Keratinocyte (primary cell): ENCODE data around the gene FRMD7. TPM values are rescaled to one million over a fixed set of nuclear protein-coding genes. Genes with fewer than 3 reads are reported as not detected.

ENCODE experiments used
- DNase-seq: peaks from one replicate; pipeline ENCODE4 v3.0.0-alpha.2; 2011; ENCODE audit warnings: low read depth, missing footprints, low spot score
- FAIRE-seq: peaks from 2 replicates; lab custom pipeline; 2011; peaks lifted over from hg19 to GRCh38; lab: Jason Lieb, UNC
- H2AFZ ChIP-seq: 2 replicates; pipeline ENCODE4 v1.6.0; 2012; ENCODE audit warnings: low read length, control low read depth, inconsistent platforms; ENCODE audit not compliant: control insufficient read depth
- H3K27ac ChIP-seq: 2 replicates; pipeline ENCODE4 v1.5.1; 2011; ENCODE audit warnings: low read length; ENCODE audit not compliant: control insufficient read depth, insufficient read depth
- H3K27me3 ChIP-seq: 3 replicates; pipeline ENCODE4 v1.6.0; 2011; ENCODE audit warnings: low read length; ENCODE audit not compliant: control insufficient read depth, insufficient read depth; ENCODE audit errors: extremely low read depth
- H3K36me3 ChIP-seq, 2 experiments: 2 replicates in 1 of 2; 3 replicates in 1 of 2; pipeline ENCODE4 v1.5.1; 2011; ENCODE audit warnings: low read length in 2 of 2, mild to moderate bottlenecking in 1 of 2; ENCODE audit not compliant: control insufficient read depth in 2 of 2, insufficient read depth in 2 of 2; ENCODE audit errors: extremely low read depth in 1 of 2
- H3K4me1 ChIP-seq: 3 replicates; pipeline ENCODE4 v1.5.1; 2011; ENCODE audit warnings: low read length; ENCODE audit not compliant: control insufficient read depth, insufficient read depth; ENCODE audit errors: extremely low read depth
- H3K4me2 ChIP-seq: 3 replicates; pipeline ENCODE4 v1.6.0; 2011; ENCODE audit warnings: low read depth, low read length; ENCODE audit not compliant: control insufficient read depth, insufficient read depth; ENCODE audit errors: extremely low read depth
- H3K4me3 ChIP-seq, 3 experiments: fragments of 200-600 bp in 1 of 3; sonication (generic) in 1 of 3; 2 replicates in 2 of 3; 3 replicates in 1 of 3; pipeline ENCODE4 v1.5.1; 2011 to 2016; ENCODE audit warnings: low read length in 3 of 3, mild to moderate bottlenecking in 3 of 3, control low read depth in 2 of 3, inconsistent platforms in 1 of 3, low read depth in 1 of 3, mixed read lengths in 1 of 3, mixed run types in 1 of 3, moderate library complexity in 1 of 3; ENCODE audit not compliant: control insufficient read depth in 2 of 3, insufficient read depth in 2 of 3; ENCODE audit errors: extremely low read depth in 1 of 3
- H3K79me2 ChIP-seq: 2 replicates; pipeline ENCODE4 v1.6.0; 2012; ENCODE audit warnings: low read length; ENCODE audit not compliant: control insufficient read depth, insufficient read depth
- H3K9ac ChIP-seq: 3 replicates; pipeline ENCODE4 v1.6.0; 2011; ENCODE audit warnings: low read length; ENCODE audit not compliant: control insufficient read depth, insufficient read depth; ENCODE audit errors: extremely low read depth
- H3K9me1 ChIP-seq: 3 replicates; pipeline ENCODE4 v1.6.0; 2011; ENCODE audit warnings: low read length; ENCODE audit not compliant: control insufficient read depth, insufficient read depth; ENCODE audit errors: extremely low read depth
- H3K9me3 ChIP-seq: 2 replicates; pipeline ENCODE4 v1.5.1; 2012; ENCODE audit warnings: low read depth, low read length; ENCODE audit not compliant: control insufficient read depth
- H4K20me1 ChIP-seq: 3 replicates; pipeline ENCODE4 v1.6.0; 2011; ENCODE audit warnings: low read length; ENCODE audit not compliant: control insufficient read depth, insufficient read depth; ENCODE audit errors: extremely low read depth
- CTCF ChIP-seq, 3 experiments: IDR thresholded peaks in 1 of 3; conservative IDR thresholded peaks in 1 of 3; optimal IDR thresholded peaks in 1 of 3; 2 replicates in 2 of 3; 3 replicates in 1 of 3; pipeline versions ENCODE3 to v1.5.1; 2011; ENCODE audit warnings: low read length in 3 of 3, mild to moderate bottlenecking in 3 of 3, moderate library complexity in 2 of 3, control low read depth in 1 of 3, inconsistent platforms in 1 of 3; ENCODE audit not compliant: insufficient read depth in 2 of 3; ENCODE audit errors: extremely low read depth in 1 of 3
- EZH2 ChIP-seq: IDR thresholded peaks from one replicate; pipeline ENCODE4 v1.6.1; 2012; ENCODE audit warnings: inconsistent platforms, mild to moderate bottlenecking, low read length, moderate library complexity
- dilution Hi-C: fragments of 300-500 bp; cut with MboI; formaldehyde crosslinking; loops from one replicate; pipeline ENCODE4 v1.7.0; 2020; ENCODE audit warnings: low sequenced_read_pairs; ENCODE audit not compliant: extremely low pct_ligation_motif_present
- polyA plus RNA-seq, 5 experiments: library from polyadenylated mRNA; depleted of rRNA in 3 of 5; stranded (reverse) in 3 of 5; stranded (forward) in 1 of 5; unstranded in 1 of 5; fragments of >200 nt; gene quantifications; 1 replicate in 1 of 5; 2 replicates in 3 of 5; 3 replicates in 1 of 5; pipeline versions ENCODE4 v1.2.1 to v1.2.3, GENCODE V29; 2011 to 2012; ENCODE audit warnings: missing spikeins in 2 of 5, low read depth in 1 of 5, low replicate concordance in 1 of 5

The FRMD7 gene
- polyA plus RNA-seq, 1 donor (not counting 4 experiments of a cell fraction or from before 2014, with no cell fraction given), result not detected

- no peaks in the 10 kb centered on the region for H3K9me1 ChIP-seq
- no peaks in the 10 kb centered on the region for H3K27me3 ChIP-seq
- dilution Hi-C loops, result no loop called here
- no peak for TF ChIP-seq CTCF (optimal IDR thresholded peaks at IDR 0.05 in 1 of 3, IDR thresholded peaks at IDR 0.05 in 1 of 3, conservative IDR thresholded peaks at IDR 0.05 in 1 of 3; ENCODE audit: extremely low read depth in 1 of 3, insufficient read depth in 2 of 3, low read length in 3 of 3)
- TF ChIP-seq EZH2, result no peak
- H2AFZ ChIP-seq, result no peak overlapping the region
- H3K79me2 ChIP-seq, result peaks cover 8% of the 10 kb centered on the region
- H3K9ac ChIP-seq, result no peak overlapping the region
- H3K27ac ChIP-seq, result no peak overlapping the region
- no peak overlapping the region for H3K4me2 ChIP-seq
- FAIRE-seq (no peak), DNase-seq (no peak)
- no peaks in the 10 kb centered on the region for H3K9me3 ChIP-seq
- no peaks in the 10 kb centered on the region for H4K20me1 ChIP-seq
- H3K4me1 ChIP-seq, result no peaks in the 10 kb centered on the region
- no peaks in the 10 kb centered on the region for H3K36me3 ChIP-seq
- no peak overlapping the region for H3K4me3 ChIP-seq
Observed at GRCh38 chrX:132044953-132045352, 82.9 kb downstream of the FRMD7 start.

- H3K9ac ChIP-seq, result no peak overlapping the region
- H3K9me3 ChIP-seq, result no peaks in the 10 kb centered on the region
- no peak overlapping the region for H3K4me3 ChIP-seq
- H3K4me1 ChIP-seq, result no peaks in the 10 kb centered on the region
- DNase-seq (no peak), FAIRE-seq (no peak)
- dilution Hi-C loops, result no loop called here
- TF ChIP-seq CTCF (optimal IDR thresholded peaks at IDR 0.05 in 1 of 3, IDR thresholded peaks at IDR 0.05 in 1 of 3, conservative IDR thresholded peaks at IDR 0.05 in 1 of 3; ENCODE audit: extremely low read depth in 1 of 3, insufficient read depth in 2 of 3, low read length in 3 of 3), result no peak
- no peak for TF ChIP-seq EZH2
- peaks cover 8% of the 10 kb centered on the region for H3K79me2 ChIP-seq
- no peaks in the 10 kb centered on the region for H4K20me1 ChIP-seq
- no peak overlapping the region for H3K27ac ChIP-seq
- no peak overlapping the region for H3K4me2 ChIP-seq
- no peak overlapping the region for H2AFZ ChIP-seq
- H3K9me1 ChIP-seq, result no peaks in the 10 kb centered on the region
- no peaks in the 10 kb centered on the region for H3K27me3 ChIP-seq
- no peaks in the 10 kb centered on the region for H3K36me3 ChIP-seq
Observed at GRCh38 chrX:132043977-132044376, 83.8 kb downstream of the FRMD7 start.
